ENCODE data around the gene SENP8.

SENP8 gene

GRCh38 chr15:72182673-72183072 lies 64.5 kb downstream of the SENP8 start:
- no peak for TF ChIP-seq TAF1 (IDR thresholded peaks at IDR 0.05; ENCODE audit: borderline replicate concordance, insufficient read depth, low read length)
- no peak for TF ChIP-seq SIN3A (IDR thresholded peaks at IDR 0.05; ENCODE audit: borderline replicate concordance, insufficient read depth, low read length)
- TF ChIP-seq FOXP2 (optimal IDR thresholded peaks at IDR 0.05; ENCODE audit: borderline replicate concordance, extremely low read depth, extremely low read length, insufficient read depth), result no peak
- TF ChIP-seq POLR2AphosphoS5 (IDR thresholded peaks at IDR 0.05; ENCODE audit: low read depth, low read length), result no peak
- TF ChIP-seq REST (IDR thresholded peaks at IDR 0.05; ENCODE audit: insufficient read depth in 1 of 2, low read depth in 2 of 2, low read length in 2 of 2), result no peak

- TF ChIP-seq FOXP2 (optimal IDR thresholded peaks at IDR 0.05; ENCODE audit: borderline replicate concordance, extremely low read depth, extremely low read length, insufficient read depth), result no peak
- TF ChIP-seq SIN3A (IDR thresholded peaks at IDR 0.05; ENCODE audit: borderline replicate concordance, insufficient read depth, low read length), result no peak
- TF ChIP-seq REST (IDR thresholded peaks at IDR 0.05; ENCODE audit: insufficient read depth in 1 of 2, low read depth in 2 of 2, low read length in 2 of 2), result no peak
- TF ChIP-seq TAF1 (IDR thresholded peaks at IDR 0.05; ENCODE audit: borderline replicate concordance, insufficient read depth, low read length), result no peak
- no peak for TF ChIP-seq POLR2AphosphoS5 (IDR thresholded peaks at IDR 0.05; ENCODE audit: low read depth, low read length)
These were observed 65.6 kb downstream of the SENP8 start for GRCh38 chr15:72183781-72184164.

GRCh38 chr15:72184165-72184811 lies 66.1 kb downstream of the SENP8 start:
- TF ChIP-seq SIN3A (IDR thresholded peaks at IDR 0.05; ENCODE audit: borderline replicate concordance, insufficient read depth, low read length), result no peak
- no peak for TF ChIP-seq FOXP2 (optimal IDR thresholded peaks at IDR 0.05; ENCODE audit: borderline replicate concordance, extremely low read depth, extremely low read length, insufficient read depth)
- TF ChIP-seq POLR2AphosphoS5 (IDR thresholded peaks at IDR 0.05; ENCODE audit: low read depth, low read length), result no peak
- TF ChIP-seq REST (IDR thresholded peaks at IDR 0.05; ENCODE audit: insufficient read depth in 1 of 2, low read depth in 2 of 2, low read length in 2 of 2), result no peak
- no peak for TF ChIP-seq TAF1 (IDR thresholded peaks at IDR 0.05; ENCODE audit: borderline replicate concordance, insufficient read depth, low read length)

- TF ChIP-seq FOXP2 (optimal IDR thresholded peaks at IDR 0.05; ENCODE audit: borderline replicate concordance, extremely low read depth, extremely low read length, insufficient read depth) (no peak), SIN3A (IDR thresholded peaks at IDR 0.05; ENCODE audit: borderline replicate concordance, insufficient read depth, low read length) (no peak), REST (IDR thresholded peaks at IDR 0.05; ENCODE audit: insufficient read depth in 1 of 2, low read depth in 2 of 2, low read length in 2 of 2) (no peak), POLR2AphosphoS5 (IDR thresholded peaks at IDR 0.05; ENCODE audit: low read depth, low read length) (no peak), TAF1 (IDR thresholded peaks at IDR 0.05; ENCODE audit: borderline replicate concordance, insufficient read depth, low read length) (no peak)
These were observed 71.2 kb downstream of the SENP8 start for GRCh38 chr15:72189250-72189902.

Measured in PFSK-1 (cell line).